ENCODE data around the gene RPTOR.

The RPTOR gene

GRCh38 chr17:80555266-80555665, 10.6 kb downstream of the RPTOR start:
- H3K4me3 ChIP-seq (ENCODE audit: low read depth, low read length): no peak overlapping the region
- TF ChIP-seq CTCF (IDR thresholded peaks at IDR 0.05; ENCODE audit: low read depth, low read length): no peak

- no peak overlapping the region for H3K4me3 ChIP-seq (ENCODE audit: low read depth, low read length)
- TF ChIP-seq CTCF (IDR thresholded peaks at IDR 0.05; ENCODE audit: low read depth, low read length): no peak
These were observed 13.4 kb downstream of the RPTOR start for GRCh38 chr17:80558046-80558445.

GRCh38 chr17:80559825-80560251, 15.2 kb downstream of the RPTOR start:
- H3K4me3 ChIP-seq (ENCODE audit: low read depth, low read length): no peak overlapping the region
- no peak for TF ChIP-seq CTCF (IDR thresholded peaks at IDR 0.05; ENCODE audit: low read depth, low read length)

GRCh38 chr17:80561541-80562114, 17.0 kb downstream of the RPTOR start:
- H3K4me3 ChIP-seq (ENCODE audit: low read depth, low read length): no peak overlapping the region
- no peak for TF ChIP-seq CTCF (IDR thresholded peaks at IDR 0.05; ENCODE audit: low read depth, low read length)

- TF ChIP-seq CTCF (IDR thresholded peaks at IDR 0.05; ENCODE audit: low read depth, low read length): no peak
- H3K4me3 ChIP-seq (ENCODE audit: low read depth, low read length): no peak overlapping the region
These were observed 19.9 kb downstream of the RPTOR start for GRCh38 chr17:80564545-80564944.

GRCh38 chr17:80565343-80566053, 20.9 kb downstream of the RPTOR start:
- no peak overlapping the region for H3K4me3 ChIP-seq (ENCODE audit: low read depth, low read length)
- no peak for TF ChIP-seq CTCF (IDR thresholded peaks at IDR 0.05; ENCODE audit: low read depth, low read length)

GRCh38 chr17:80566054-80566400, 21.4 kb downstream of the RPTOR start:
- TF ChIP-seq CTCF (IDR thresholded peaks at IDR 0.05; ENCODE audit: low read depth, low read length): no peak
- no peak overlapping the region for H3K4me3 ChIP-seq (ENCODE audit: low read depth, low read length)
